Nephron progenitor cell (in vitro differentiated cells): ENCODE results near the gene PRF1.

Experiments used
- DNase-seq: peaks from one replicate; pipeline ENCODE4 v3.0.0; 2021
- H3K27ac Mint-ChIP-seq: 2 replicates; pipeline ENCODE4 v1.8.0; 2021; ENCODE audit warnings: mild to moderate bottlenecking, moderate library complexity, mixed read lengths
- H3K27me3 Mint-ChIP-seq: 2 replicates; pipeline ENCODE4 v1.8.0; 2021; ENCODE audit warnings: mild to moderate bottlenecking, low read depth, mixed read lengths; ENCODE audit not compliant: poor library complexity
- H3K36me3 Mint-ChIP-seq: 2 replicates; pipeline ENCODE4 v1.8.0; 2021; ENCODE audit warnings: low read depth, mixed read lengths
- H3K4me1 Mint-ChIP-seq: 2 replicates; pipeline ENCODE4 v1.8.0; 2021; ENCODE audit warnings: mixed read lengths
- H3K4me3 Mint-ChIP-seq: 2 replicates; pipeline ENCODE4 v1.8.0; 2021; ENCODE audit warnings: mild to moderate bottlenecking, moderate library complexity, mixed read lengths
- H3K9me3 Mint-ChIP-seq: 2 replicates; pipeline ENCODE4 v1.8.0; 2021; ENCODE audit warnings: mild to moderate bottlenecking, moderate library complexity, mixed read lengths
- CTCF ChIP-seq: fragments of 200-600 bp; sonication (generic); IDR thresholded peaks from 2 replicates; pipeline ENCODE4 v1.5.0; 2021; ENCODE audit warnings: antibody characterized with exemption

Gene PRF1

GRCh38 chr10:70593513-70593890 is 9.0 kb downstream of the PRF1 start:
- TF ChIP-seq CTCF = no peak
- Mint-ChIP-seq H3K36me3 (no peaks in the 10 kb centered on the region), H3K27ac (no peak overlapping the region), H3K4me3 (no peak overlapping the region), H3K9me3 (no peaks in the 10 kb centered on the region), H3K4me1 (peaks cover 42% of the 10 kb centered on the region), H3K27me3 (peaks cover 6% of the 10 kb centered on the region)
- DNase-seq = no peak

- H3K4me1 Mint-ChIP-seq = peaks cover 47% of the 10 kb centered on the region
- H3K27me3 Mint-ChIP-seq = peaks cover 6% of the 10 kb centered on the region
- H3K27ac Mint-ChIP-seq = no peak overlapping the region
- DNase-seq = no peak
- no peak overlapping the region for H3K4me3 Mint-ChIP-seq
- no peaks in the 10 kb centered on the region for H3K9me3 Mint-ChIP-seq
- no peak for TF ChIP-seq CTCF
- H3K36me3 Mint-ChIP-seq = no peaks in the 10 kb centered on the region
These were observed 9.6 kb downstream of the PRF1 start for GRCh38 chr10:70592746-70593512.

- Mint-ChIP-seq H3K4me1 (peaks cover 45% of the 10 kb centered on the region), H3K27me3 (peaks cover 3% of the 10 kb centered on the region), H3K9me3 (no peaks in the 10 kb centered on the region), H3K36me3 (no peaks in the 10 kb centered on the region), H3K4me3 (no peak overlapping the region), H3K27ac (no peak overlapping the region)
- no peak for DNase-seq
- TF ChIP-seq CTCF = no peak
These were observed 10.3 kb downstream of the PRF1 start for GRCh38 chr10:70592186-70592735.

GRCh38 chr10:70590655-70591416 is 11.7 kb downstream of the PRF1 start:
- peaks cover 3% of the 10 kb centered on the region for H3K27me3 Mint-ChIP-seq

More at GRCh38 chr10:70590655-70591416, 11.7 kb downstream of the PRF1 start:
- Mint-ChIP-seq H3K4me1 (peaks cover 36% of the 10 kb centered on the region), H3K9me3 (no peaks in the 10 kb centered on the region), H3K4me3 (no peak overlapping the region), H3K27ac (no peak overlapping the region), H3K36me3 (no peaks in the 10 kb centered on the region)
- no peak for TF ChIP-seq CTCF
- DNase-seq = no peak
